GM12891 (cell line): ENCODE results near the gene SELENOW.
"Not testable (repeated sequence)": the region's sequence is repeated elsewhere in the genome, so short reads cannot be mapped to it uniquely, and the experiment has no call there.

Source experiments
- POLR2A ChIP-seq: IDR thresholded peaks from 2 replicates; pipeline ENCODE4 v1.6.1; 2011; ENCODE audit warnings: low read depth, low read length, control low read depth
- SPI1 ChIP-seq: IDR thresholded peaks from 2 replicates; pipeline ENCODE4 v1.6.1; 2011; ENCODE audit warnings: low read depth, low read length, control low read depth

- TF ChIP-seq POLR2A, SPI1: not testable (repeated sequence)
Observed at GRCh38 chr19:47803671-47804070, 25.2 kb downstream of the SELENOW start.
